Nucleus accumbens (tissue), 56 donors: ENCODE results near the gene ZBED4.
A peak's percentile ranks its signal among the peaks of the same experiment; 100 is the strongest.

Experiments
- DNase-seq, 56 donors: peaks; one replicate each; lab custom pipeline; 2025; lab: John Stamatoyannopoulos, UW

The ZBED4 gene

DNA sequence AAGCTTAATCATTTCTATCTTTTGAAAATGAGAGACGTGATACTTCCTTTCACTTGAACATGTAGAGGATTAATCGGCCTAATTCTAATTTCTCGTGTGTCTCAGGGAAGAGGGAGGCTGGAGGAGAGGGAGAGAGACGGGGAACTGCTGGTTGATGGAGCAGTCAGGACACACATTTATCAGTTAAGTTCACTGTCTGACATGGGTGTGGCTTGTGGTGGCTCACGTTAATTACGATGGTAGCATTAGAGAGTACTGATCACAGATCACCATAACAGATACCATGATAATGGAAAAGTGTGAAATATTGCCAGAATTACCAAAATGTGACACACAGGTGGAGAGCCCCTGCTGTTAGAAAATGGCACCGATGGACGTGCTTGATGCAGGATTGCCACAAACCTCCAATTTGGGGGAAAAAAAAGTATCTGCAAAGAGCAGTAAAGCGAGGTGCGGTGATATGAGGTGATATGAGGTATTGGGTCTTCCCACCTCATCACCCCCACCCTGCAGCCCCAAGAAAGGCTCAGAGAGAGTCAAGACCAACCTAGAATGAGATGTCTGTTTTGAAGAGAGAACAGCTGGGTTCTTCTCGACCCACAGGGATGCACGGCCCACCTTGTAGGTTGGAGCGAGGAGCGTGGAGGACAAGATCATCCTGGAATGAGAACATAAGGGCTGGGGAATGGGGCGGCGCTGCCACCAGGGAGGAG lies 19.7 kb downstream of the ZBED4 start:
- DNase-seq: no peak

DNA sequence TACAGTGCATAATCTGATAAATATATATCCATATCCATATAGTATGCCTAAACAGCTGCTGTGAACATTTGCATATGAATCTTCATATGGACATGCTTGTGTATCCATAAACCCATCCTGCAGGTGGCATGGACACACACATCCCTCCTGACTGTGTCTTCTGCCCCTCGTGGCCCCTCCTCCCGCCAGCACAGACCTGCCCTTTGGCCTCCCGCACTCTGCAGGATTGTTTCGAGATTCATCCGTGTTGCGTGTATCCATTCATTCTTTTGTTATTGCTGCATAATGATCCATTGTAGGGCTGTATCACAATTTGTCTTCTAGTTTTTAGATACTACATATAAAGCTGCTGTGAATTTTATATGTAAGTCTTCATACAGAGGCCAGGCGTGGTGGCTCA lies 24.0 kb downstream of the ZBED4 start:
- DNase-seq: no peak

DNA sequence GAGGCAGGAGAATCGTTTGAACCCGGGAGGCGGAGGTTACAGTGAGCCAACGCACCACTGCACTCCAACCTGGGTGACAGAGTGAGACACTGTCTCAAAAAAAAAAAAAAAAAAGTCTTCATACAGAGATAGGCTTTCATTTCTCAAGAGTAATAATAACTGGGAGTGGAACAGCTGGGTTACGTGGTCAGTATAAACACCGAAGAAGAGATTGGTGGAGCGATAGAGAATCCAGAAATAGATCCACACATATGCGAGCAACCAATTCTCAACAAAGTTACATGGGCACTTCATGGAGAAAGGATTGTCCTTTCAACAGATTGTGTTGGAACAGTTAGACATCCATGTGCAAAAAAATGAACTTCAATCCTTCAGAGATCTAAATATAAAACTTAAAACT lies 24.6 kb downstream of the ZBED4 start:
- DNase-seq: no peak

DNA sequence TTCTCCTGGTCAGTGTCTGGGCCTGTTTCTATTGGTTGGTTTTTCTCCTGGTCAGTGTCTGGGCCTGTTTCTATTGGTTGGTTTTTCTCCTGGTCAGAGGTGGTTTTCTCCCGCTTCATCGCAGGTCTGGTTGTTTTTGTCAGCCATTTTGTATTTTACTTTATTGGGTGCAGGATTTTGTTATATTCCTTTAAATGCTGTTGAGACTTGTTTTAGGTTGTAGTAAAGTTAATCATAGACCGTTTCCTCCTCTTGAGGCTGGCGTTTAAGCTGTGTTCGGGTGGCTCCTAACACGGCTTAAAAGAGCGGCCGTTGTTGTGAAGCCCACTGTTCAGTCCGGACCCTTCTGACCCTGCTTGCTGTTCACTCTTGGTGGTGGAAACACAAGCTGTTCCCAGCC lies 26.2 kb downstream of the ZBED4 start:
- DNase-seq: no peak

DNA sequence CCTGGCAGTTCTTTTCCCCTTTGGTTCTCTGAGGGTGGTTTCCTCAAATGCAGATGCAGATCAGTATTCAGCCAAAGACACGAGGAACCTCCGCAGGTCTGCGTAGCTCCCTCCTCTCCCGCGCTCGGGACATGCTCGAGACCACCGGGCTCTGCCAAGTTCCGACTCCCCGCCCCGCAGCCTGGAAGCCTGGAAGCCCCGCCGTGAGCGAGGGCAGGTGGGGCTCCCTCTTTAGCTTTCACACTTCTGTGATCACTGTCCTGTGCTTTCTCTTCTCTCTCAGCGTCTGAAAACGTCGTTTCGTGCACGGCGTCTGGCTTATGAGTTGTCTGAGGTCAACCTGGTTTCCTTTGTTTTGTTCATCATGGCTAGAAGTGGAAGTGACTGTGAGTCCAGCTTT lies 26.6 kb downstream of the ZBED4 start:
- no peak for DNase-seq

DNA sequence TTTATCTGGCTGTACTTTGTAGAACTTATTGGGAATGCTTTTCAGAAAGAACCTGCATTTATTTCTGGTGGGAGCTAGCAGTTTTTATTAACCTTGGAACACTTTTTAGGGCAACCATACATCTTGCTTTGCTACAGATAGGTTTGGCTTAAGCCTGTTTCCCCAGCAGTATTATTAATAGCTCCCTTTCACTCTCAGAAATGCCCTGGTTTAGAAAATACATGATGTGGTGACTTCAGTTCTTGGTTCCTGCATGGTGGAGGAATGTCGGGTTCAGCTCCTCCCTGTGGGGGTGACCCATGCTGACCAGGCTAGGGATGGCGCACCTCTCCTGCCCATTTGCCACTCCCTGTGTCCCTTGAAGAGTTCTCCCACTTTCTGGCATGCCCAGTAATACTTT lies 28.2 kb downstream of the ZBED4 start:
- DNase-seq: no peak

DNA sequence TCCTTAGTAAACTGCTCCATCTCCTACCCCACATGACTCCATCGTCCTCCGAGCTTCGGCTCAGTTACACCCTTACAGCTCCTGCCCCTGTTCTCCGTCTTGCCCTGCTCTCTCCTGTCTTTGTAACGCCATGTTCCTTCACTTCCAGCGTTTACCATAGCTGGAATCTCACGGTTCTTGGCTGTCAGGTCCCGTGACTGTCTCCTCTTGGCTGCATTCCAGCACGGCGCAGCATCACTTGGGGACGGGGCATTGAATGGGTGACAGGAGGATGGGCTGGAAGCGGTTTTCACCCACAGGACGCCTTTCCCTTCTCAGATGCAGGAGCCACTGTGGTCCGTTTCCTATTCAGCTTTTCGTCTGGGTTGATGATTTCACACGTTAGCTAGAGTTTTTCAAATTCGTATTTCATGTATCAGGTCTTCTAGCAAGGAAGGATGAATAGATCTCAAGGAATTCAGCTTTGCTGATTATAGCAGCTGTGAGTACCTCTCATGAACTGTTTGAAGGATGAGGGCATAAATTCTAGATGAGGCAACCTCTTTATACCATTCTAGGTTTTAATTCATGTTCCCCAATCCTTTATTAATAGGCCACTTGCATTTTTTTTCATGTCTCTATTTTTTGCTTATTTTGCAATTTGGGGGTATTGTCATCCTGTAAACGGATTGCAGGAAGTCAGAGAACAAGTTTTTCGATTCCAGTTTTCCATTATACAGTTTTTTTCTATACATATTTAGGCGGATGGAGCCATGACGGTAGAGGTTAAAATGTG lies 29.1 kb downstream of the ZBED4 start:
- peak in 2 of 56 donors; percentile 12 to 29 for DNase-seq

DNA sequence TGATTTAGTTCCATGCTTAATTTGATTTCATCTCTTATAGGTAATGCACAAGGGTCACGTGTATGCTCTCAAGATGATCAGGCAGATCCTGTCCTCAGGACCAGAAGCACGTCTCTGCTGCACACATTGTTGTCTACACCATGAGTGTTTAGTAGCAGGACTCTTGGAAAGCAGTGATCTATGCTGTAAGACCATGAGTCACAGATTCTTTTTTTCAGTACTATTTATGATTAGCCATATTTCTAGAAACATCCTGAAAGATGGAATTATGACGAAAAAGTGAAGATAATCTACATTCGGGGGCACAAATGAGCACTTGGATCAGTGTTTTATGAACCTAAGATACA lies 29.6 kb downstream of the ZBED4 start:
- no peak for DNase-seq

DNA sequence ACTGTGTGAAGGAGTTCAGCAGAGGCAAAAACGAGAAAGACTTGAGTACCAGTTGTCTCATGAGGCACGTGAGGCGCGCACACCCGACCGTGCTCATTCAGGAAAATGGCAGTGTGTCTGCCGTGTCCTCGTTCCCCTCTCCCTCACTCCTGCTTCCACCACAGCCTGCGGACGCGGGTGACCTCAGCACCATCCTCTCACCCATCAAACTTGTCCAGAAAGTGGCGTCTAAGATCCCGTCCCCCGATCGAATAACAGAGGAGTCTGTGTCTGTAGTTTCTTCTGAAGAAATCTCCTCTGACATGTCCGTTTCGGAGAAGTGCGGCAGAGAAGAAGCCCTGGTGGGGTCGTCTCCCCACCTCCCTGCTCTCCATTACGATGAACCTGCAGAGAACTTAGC lies 30.4 kb downstream of the ZBED4 start:
- DNase-seq: no peak

DNA sequence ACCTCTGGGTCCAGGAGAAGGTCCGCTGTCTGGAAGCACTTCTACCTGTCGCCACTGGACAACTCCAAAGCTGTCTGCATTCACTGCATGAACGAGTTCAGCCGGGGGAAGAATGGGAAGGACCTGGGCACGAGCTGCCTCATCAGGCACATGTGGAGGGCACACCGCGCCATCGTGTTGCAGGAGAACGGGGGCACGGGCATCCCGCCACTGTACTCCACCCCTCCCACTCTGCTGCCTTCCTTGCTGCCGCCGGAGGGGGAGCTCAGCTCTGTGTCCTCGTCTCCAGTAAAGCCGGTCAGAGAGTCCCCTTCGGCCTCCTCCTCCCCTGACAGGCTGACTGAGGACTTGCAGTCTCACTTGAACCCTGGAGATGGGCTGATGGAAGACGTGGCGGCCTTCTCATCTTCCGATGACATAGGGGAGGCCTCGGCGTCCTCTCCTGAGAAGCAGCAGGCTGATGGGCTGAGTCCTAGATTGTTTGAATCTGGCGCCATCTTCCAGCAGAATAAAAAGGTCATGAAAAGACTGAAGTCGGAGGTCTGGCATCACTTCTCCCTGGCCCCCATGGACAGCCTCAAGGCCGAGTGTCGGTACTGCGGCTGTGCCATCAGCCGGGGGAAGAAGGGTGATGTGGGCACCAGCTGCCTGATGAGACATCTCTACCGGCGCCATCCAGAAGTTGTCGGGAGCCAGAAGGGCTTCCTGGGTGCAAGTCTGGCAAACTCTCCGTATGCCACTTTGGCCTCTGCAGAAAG lies 31.0 kb downstream of the ZBED4 start:
- DNase-seq: no peak

DNA sequence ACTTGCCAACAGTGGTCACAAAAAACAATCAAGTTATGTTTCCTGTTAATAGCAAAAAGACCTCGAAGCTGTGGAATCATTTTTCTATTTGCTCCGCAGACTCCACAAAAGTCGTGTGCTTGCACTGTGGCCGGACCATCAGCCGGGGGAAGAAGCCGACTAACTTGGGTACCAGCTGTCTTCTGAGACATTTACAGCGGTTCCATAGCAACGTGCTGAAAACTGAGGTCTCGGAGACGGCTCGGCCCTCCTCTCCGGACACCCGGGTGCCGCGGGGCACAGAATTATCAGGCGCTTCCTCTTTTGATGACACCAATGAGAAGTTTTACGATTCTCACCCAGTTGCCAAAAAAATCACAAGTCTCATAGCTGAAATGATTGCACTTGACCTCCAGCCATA lies 31.6 kb downstream of the ZBED4 start:
- DNase-seq: no peak

DNA sequence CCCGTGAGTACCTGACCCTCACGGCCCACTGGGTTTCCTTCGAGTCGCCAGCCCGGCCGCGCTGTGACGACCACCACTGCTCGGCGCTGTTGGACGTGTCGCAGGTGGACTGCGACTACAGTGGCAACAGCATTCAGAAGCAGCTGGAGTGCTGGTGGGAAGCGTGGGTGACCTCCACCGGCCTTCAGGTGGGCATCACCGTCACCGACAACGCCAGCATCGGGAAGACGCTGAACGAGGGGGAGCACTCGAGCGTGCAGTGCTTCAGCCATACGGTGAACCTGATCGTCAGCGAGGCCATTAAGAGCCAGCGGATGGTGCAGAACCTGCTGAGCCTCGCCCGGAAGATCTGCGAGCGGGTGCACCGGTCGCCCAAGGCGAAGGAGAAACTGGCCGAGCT lies 32.2 kb downstream of the ZBED4 start:
- DNase-seq: no peak

DNA sequence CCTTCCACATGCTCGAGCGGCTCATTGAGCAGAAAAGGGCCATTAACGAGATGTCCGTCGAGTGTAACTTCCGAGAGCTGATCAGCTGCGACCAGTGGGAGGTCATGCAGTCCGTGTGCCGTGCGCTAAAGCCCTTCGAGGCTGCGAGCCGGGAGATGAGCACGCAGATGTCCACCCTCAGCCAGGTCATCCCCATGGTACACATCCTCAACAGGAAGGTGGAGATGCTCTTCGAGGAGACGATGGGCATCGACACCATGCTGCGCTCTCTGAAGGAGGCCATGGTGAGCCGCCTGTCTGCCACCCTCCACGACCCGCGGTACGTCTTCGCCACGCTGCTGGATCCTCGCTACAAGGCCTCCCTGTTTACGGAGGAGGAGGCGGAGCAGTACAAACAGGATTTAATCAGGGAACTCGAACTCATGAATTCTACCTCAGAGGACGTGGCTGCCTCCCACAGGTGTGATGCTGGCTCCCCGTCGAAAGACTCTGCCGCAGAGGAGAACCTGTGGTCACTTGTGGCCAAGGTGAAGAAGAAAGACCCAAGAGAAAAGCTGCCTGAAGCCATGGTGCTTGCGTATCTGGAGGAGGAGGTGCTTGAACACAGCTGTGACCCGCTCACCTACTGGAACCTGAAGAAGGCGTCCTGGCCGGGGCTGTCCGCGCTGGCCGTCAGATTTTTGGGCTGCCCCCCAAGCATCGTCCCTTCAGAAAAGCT lies 32.9 kb downstream of the ZBED4 start:
- no peak for DNase-seq

DNA sequence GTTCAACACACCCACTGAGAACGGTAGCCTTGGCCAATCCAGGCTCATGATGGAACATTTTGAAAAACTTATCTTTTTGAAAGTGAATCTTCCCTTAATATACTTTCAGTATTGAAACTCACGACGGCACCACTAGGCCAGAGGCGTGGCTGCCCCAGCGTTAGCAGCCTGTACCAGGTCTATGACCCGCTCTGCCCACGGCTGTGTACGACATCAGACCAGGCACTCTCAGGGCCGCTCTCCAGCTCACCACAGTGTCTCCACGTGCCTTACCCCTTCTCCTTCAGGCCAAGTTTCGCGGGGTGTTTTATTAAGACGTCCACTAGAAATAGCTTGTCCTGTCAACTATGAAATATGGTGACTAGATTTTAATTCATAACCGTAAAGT lies 33.4 kb downstream of the ZBED4 start:
- no peak for DNase-seq

DNA sequence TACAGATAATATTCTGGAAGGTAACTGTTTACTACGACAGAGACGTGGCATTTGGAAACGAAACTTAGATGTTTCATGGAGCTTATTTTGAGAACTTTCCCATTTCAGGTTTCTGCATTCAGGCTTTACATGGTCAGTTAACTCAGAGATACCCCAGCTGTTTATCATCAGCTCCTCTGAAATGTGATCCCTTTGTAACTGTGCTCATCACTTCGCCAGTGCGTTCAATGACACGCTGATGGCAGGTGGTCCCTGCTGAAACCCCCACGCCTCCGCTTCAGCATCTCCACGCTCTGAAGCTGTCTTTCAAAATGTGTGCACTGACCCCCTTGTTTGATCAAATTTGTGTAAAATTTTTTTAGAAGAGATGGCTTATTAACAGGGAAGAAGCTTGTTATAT lies 34.1 kb downstream of the ZBED4 start:
- DNase-seq: no peak

DNA sequence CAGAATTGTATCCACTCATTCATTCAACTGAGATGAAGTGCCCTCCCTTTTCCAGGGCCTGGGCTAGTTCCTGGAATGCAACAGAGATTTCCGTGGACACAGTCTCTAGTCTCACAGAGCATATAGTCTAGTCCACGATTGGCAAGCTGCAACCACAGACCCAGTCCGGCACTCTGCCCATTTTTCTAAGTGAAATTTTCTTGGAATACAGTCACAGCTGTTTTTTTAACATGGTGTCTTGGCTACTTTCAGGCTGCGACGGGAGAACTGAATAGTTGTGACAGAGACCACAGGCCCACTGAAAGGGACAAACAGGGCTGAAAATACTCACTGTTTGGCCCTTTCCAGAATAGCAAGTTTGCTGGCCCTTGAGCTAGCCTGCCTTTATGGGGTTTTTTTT lies 35.4 kb downstream of the ZBED4 start:
- DNase-seq: peak in 22 of 56 donors; percentile 4 to 62 (median 22)

DNA sequence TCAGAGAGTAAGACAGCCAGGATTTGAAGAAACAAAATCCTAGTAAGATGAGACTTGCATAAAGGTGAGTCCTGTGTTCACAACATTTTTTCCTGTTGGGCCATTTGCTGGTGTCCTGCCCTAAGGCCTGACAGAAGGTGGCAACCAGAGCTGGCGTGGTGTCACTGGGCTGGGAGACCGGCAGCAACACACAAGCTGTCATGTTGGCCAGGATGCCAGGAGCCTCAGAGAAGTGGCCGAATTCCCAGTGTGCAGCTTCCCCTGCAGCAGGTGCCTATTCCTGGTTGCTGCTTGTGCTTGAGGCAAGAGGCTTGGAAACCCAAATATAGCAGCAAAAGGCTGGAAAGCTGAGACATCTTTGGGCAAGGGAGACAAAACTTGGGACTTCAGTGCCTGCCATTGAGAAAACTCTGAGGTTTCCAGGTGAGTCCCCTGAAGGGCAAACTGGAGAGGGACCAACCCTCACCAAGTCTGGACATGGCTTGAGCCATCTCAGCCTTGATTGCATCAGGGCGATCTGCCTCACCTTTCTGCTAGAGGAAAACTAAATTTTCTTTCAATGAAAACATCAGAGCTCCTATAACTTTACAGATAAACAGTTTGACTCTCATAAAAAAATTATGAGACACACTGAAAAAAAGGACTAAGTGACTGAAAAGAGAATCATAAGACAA lies 38.7 kb downstream of the ZBED4 start:
- DNase-seq: no peak

DNA sequence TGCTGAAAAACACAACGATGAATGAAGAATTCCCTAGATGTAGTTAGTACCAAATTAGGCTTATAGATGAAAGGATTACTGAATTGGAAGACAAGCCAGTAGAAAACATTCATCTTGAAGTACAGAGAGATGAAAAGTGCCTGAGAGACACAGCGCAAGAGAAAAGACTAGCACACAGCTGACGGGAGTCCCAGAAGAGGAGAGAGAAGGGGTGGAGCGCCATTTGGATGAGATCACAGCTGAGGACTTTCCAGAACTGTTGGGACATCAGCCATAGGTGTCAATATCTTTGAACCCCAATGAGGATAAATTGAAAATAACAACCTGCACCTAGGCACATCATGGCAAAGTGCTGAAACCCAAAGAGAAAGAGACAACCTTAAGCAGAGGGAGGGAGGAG lies 39.4 kb downstream of the ZBED4 start:
- DNase-seq: no peak

DNA sequence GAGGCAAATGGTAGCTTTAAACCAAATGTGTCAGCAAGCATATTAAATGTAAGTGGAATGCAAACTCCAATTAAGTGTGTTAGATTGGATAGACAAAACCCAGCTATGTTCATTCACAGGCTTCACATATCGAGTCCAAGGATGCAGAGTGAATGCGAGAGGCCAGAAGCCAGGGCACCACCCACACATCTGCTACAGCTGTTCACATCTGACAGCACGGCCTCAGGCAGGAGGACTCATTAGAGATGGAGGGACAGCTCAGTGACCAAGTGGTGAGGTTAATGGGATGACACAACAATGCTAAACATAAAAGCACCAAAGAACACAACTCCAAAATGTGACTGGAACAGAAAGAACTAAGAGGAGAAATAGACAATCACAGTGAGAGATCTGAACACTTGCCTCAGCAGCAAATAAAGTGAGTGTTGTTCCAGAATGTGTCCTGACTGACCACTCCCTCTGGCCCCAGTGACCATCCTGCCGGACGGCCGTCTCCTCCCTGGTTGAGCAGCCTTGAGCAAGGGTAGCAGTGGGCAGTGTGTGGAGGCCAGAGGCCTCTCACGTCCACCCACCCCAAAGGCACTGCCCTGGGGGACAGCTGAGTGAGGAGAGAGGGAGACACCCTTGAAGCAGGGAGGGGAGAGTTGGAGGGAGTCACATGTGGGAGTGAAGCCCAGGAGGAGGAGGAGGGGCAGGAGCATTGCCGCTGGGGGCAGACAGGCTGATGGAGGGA lies 40.8 kb downstream of the ZBED4 start:
- DNase-seq: no peak

DNA sequence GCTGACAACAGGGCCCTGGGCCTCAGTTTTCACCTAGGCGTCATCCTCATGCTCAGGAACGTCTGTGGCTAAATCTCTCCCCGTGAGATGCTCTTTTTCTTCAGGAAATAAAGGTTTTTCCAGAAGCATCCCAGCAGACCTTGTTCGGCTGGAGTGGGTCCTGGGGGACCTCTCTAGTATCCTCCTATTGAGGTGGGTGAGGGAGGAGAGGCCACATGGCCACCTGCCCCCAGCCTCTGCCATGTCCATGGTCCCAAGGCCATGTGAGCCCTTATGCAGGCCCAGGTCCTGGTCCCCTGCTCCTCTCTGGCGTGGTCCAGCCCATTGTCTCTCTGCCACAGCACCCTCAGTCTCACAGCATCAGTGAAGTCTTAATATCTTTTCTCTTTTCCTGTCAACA lies 42.6 kb downstream of the ZBED4 start:
- DNase-seq: no peak
